ENCODE results near the gene AVPR1B. TPM values are rescaled to one million over a fixed set of nuclear protein-coding genes. Genes with fewer than 3 reads are reported as not detected.

Gene AVPR1B
- total RNA-seq, 1 experiment from 2014 or later: not detected

DNA sequence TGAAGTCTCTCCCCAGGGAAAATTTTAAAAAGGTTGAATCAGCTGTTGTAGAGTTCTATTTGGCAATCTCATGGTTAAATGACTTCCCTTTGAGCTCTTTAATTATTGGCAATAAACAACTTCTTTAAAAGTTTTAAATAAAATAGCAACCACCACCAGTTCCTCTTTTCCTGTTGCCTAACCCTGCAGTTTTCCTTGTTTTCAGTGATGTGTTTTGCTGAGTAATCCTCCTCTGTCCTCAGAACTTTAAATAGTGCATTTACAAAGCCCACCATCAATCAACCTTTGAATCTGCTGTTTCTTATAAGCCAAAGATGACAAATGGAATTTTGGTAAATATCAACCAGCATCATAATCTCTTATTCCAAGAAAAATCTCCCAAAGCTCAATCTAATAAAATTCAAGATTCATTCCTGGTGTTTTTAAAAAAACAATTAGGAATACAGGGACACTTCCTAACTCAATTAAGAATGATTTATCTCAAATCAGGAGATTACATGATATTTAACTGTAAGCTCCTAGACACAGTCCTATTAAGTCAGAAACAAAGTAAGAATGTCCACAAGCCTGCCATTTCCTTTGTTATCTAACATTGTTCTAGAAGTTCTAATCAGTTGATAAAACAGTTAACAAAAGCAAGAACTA is 14.8 kb downstream of the AVPR1B start:
- no peaks in the 10 kb centered on the region for H3K9me3 Mint-ChIP-seq

More for the DNA sequence above, 14.8 kb downstream of the AVPR1B start:
- H3K36me3 Mint-ChIP-seq (ENCODE audit: insufficient read depth in 1 of 3, low read depth in 3 of 3): no peaks in the 10 kb centered on the region
- Histone ChIP-seq H4K5ac (ENCODE audit: insufficient read length, low read depth, low read length) (no peak overlapping the region), H4K91ac (ENCODE audit: insufficient read length, low read depth, low read length) (no peak overlapping the region), H3K9me3 (ENCODE audit: control insufficient read depth, low read depth, low read length) (no peaks in the 10 kb centered on the region), H3K23me2 (ENCODE audit: insufficient read length, low read depth, low read length, poor library complexity, severe bottlenecking) (no peaks in the 10 kb centered on the region), H2BK15ac (ENCODE audit: low read depth, low read length) (no peak overlapping the region), H2BK12ac (ENCODE audit: insufficient read length, low read depth, low read length) (no peak overlapping the region), H2BK20ac (ENCODE audit: low read depth, low read length, poor library complexity, severe bottlenecking) (no peak overlapping the region), H3K27ac (ENCODE audit: insufficient read length, low read depth, low read length) (no peak overlapping the region), H3T11ph (ENCODE audit: low read length) (no peak overlapping the region), H3K4me1 (ENCODE audit: insufficient read depth, low read length) (no peaks in the 10 kb centered on the region), H4K20me1 (ENCODE audit: control insufficient read depth, insufficient read depth, insufficient read length) (no peaks in the 10 kb centered on the region), H2BK5ac (ENCODE audit: insufficient read length, low read length) (no peak overlapping the region), H3K14ac (ENCODE audit: insufficient read depth, low read length) (no peak overlapping the region), H3K79me1 (ENCODE audit: insufficient read depth, low read depth, low read length, poor library complexity, severe bottlenecking) (no peaks in the 10 kb centered on the region), H3K79me2 (ENCODE audit: insufficient read depth, low read length) (no peaks in the 10 kb centered on the region), H3K9ac (ENCODE audit: extremely low read depth, insufficient read length, low read length) (no peak overlapping the region), H3K4me2 (ENCODE audit: insufficient read depth, insufficient read length, low read length) (no peak overlapping the region), H2AFZ (ENCODE audit: low read length) (no peak overlapping the region), H4K8ac (replicated peaks; ENCODE audit: insufficient read length, low read depth, low read length) (no peak overlapping the region), H2BK120ac (ENCODE audit: low read depth, low read length, poor library complexity, severe bottlenecking) (no peak overlapping the region), H3K18ac (ENCODE audit: insufficient read length, low read depth, low read length) (no peak overlapping the region), H3K4ac (ENCODE audit: low read depth, low read length) (no peak overlapping the region), H3K27me3 (ENCODE audit: insufficient read depth, low read length) (no peaks in the 10 kb centered on the region), H3K56ac (ENCODE audit: insufficient read length, low read depth, low read length) (no peak overlapping the region), H2AK5ac (ENCODE audit: insufficient read length, low read length) (no peak overlapping the region), H3K23ac (ENCODE audit: insufficient read length, low read depth, low read length) (no peak overlapping the region)
- H3K27me3 Mint-ChIP-seq (ENCODE audit: low read depth): no peaks in the 10 kb centered on the region; the same call in 1 of the 2 replicates
- TF ChIP-seq, protein P1, sequence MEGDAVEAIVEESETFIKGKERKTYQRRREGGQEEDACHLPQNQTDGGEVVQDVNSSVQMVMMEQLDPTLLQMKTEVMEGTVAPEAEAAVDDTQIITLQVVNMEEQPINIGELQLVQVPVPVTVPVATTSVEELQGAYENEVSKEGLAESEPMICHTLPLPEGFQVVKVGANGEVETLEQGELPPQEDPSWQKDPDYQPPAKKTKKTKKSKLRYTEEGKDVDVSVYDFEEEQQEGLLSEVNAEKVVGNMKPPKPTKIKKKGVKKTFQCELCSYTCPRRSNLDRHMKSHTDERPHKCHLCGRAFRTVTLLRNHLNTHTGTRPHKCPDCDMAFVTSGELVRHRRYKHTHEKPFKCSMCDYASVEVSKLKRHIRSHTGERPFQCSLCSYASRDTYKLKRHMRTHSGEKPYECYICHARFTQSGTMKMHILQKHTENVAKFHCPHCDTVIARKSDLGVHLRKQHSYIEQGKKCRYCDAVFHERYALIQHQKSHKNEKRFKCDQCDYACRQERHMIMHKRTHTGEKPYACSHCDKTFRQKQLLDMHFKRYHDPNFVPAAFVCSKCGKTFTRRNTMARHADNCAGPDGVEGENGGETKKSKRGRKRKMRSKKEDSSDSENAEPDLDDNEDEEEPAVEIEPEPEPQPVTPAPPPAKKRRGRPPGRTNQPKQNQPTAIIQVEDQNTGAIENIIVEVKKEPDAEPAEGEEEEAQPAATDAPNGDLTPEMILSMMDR (conservative IDR thresholded peaks at IDR 0.05): no peak
- H3K27ac Mint-ChIP-seq: no peak overlapping the region
- H3K4me1 Mint-ChIP-seq: peaks cover 0 to 2% of the 10 kb centered on the region in 2 experiments; a peak in 2 of 4 replicates
- DNase-seq: no peak
- H3K4me3 Mint-ChIP-seq: no peak overlapping the region
